Activated CD8-positive, alpha-beta memory T cell treated with anti-CD3 and anti-CD28 coated beads for 36 hours (primary cell): ENCODE measurements around the gene LETM1. TPM values are rescaled to one million over a fixed set of nuclear protein-coding genes. Genes with fewer than 3 reads are reported as not detected.

Experiments used
- CTCF ChIA-PET: fragments of 350-600 bp; sonication (Branson Sonifier 250); formaldehyde crosslinking; loops from one replicate; lab custom pipeline; 2021; ENCODE audit warnings: antibody characterized with exemption; lab: Charles Lee
- POLR2A ChIA-PET: fragments of 350-600 bp; sonication (Branson Sonifier 250); formaldehyde crosslinking; loops from one replicate; lab custom pipeline; 2021; ENCODE audit warnings: antibody characterized with exemption; lab: Charles Lee
- total RNA-seq, 2 experiments: library from RNA; stranded (reverse); gene quantifications; one replicate each; pipeline ENCODE4 v1.2.3, GENCODE V29; 2021

LETM1 gene
- total RNA-seq, 2 experiments from 2014 or later: 88.8 to 94.7 TPM

DNA sequence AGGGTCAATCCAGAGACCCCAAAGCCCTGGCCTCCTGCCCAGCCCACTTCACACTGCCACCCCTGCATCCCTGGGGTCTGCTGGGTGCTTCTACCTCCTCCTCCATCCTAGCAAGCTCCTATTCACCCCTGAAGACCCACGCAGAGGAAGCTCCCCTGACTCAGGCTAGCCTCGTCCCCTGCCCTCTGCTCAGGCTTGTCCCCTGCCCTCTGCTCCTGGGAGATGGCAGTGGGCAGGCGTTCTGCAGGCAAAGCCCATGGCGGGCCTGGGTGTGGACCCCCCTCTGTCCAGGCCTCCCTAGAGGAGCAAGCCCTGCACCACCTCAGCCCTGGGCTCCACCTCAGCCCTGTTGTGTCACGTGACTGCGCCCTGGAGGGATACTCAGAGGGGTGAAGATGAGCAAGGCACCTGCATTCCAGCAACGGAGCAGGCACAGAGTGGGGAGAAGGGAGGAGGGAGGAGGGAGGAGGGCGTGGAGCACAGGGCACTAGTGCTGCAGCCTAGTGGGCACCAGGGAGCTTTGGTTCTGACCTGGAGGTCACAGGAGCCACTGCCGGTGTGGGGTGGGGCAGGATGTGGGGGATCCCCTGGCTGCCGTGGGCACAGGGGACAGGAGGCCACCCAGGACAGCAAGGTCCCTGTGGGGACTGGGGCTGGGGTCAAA is 90.4 kb downstream of the LETM1 start:
- POLR2A ChIA-PET: no interaction called here
- CTCF ChIA-PET: interaction anchor here (2.0 kb wide), 1 partner anchor 44 kb away, joined by 5 read pairs; no protein-coding TSS in a partner anchor

DNA sequence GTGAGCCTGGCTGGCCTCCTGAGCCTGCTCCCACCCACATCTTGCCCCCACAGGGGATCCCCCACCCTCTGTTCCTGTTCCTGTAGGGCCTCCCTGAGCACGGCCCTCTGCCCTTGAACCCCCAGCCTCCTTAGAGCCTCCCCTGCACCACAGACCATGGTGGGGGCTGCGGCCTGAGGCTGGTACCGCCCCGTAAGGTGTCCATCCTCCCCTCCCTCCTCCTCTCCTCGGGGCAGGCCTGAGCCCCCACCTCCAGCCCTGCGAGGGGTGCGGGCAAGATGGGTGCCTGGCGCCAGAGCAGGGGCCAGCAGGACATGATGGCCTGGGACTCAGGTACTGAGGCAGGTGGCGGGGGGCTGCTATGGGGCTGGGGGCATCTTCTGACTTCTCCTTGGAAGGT is 91.3 kb downstream of the LETM1 start:
- CTCF ChIA-PET: no interaction called here
- POLR2A ChIA-PET: no interaction called here

DNA sequence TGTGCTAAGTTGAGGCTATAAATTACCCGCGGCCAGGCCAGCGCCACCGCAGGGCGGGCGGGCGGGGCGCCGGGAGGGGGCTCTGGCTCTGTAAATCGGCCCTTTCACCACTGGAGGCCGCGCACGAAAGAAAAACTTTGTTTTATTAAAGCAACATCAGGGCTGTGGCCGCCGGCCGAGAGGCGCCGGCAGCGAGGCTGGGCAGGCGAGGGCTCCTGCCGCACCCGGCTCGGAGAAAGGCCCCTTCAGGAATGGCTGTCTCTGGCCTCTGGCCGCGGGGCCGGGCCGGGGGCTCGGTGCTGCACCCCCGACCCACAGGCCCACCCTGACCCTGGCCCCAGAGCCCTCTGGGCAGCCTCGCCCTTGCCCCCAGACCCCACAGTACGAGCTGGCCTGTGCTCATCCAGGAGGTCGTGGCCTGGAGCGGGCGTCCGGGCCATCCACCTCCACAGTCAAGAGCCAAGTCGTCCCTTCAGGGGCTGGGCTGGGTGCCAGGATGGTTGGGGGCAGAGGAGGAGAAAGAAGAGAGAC is 92.3 kb downstream of the LETM1 start:
- ChIA-PET POLR2A (no interaction called here), CTCF (no interaction called here)

- POLR2A ChIA-PET: no interaction called here
- CTCF ChIA-PET: no interaction called here
Observed at GRCh38 chr4:1763070-1763549, 92.8 kb downstream of the LETM1 start.

DNA sequence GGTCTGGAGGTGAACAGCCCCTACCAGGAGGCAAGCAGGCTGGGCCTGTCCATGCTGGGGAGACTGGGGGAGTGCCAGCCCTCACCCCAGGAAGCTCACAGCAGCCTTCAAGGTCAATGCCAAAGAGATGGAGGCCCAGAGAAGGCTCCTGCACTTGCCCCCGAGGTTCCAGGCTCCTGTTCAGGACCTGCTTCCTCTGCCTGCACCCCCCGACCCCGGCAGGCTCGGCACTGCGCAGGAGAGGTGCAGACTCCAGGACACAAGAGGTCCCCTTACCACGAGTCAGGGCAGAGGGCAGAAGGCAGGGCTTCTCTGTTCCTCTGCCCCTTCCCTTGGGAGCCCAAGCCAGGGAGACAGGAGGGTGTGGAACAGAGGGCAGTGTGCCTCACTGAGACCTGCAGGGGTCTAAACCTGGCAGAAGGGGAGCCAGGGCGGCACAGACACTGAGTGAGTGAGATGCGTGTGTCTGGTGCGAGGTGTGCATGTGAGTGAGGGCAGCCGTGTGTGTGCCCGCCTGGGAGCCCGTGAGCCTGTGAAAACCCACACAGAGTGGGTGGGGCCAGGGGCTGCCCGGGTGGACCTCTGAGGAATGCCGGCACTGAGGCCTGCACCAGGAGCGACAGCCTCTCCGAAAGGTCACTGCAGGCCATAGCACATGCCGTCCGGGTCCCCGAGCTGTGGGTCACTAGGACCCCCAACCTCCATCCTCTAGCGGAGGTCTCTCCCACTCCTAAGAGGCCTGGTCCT is 93.5 kb downstream of the LETM1 start:
- ChIA-PET CTCF (interaction anchor here (1.0 kb wide), 1 partner anchor 11 kb away, joined by 3 read pairs; no protein-coding TSS in a partner anchor), POLR2A (no interaction called here)

Other genes with a start within 250 kb of the LETM1 start
- 1 to 10 TPM in 1 of 2 experiments, under 1 TPM in 1; 0.94 to 2.8 TPM for gene FAM53A, start 171.8 kb downstream of the LETM1 start, total RNA-seq
- gene SLBP, start 143.8 kb downstream of the LETM1 start, total RNA-seq: 100 to 1,000 TPM; 181 to 182 TPM
- 10 to 100 TPM; 24.8 to 25.6 TPM for gene TMEM129, start 134.8 kb downstream of the LETM1 start, total RNA-seq
- gene TACC3, start 134.6 kb downstream of the LETM1 start, total RNA-seq: 100 to 1,000 TPM; 139 to 144 TPM
- under 1 TPM in 1 of 2 experiments, not detected in 1; 0.08 TPM for gene FGFR3, start 62.9 kb downstream of the LETM1 start, total RNA-seq
- gene NSD2, start 15.2 kb upstream of the LETM1 start, total RNA-seq: 100 to 1,000 TPM; 166 to 177 TPM
- gene NELFA, start 152.8 kb upstream of the LETM1 start, total RNA-seq: 10 to 100 TPM; 43.4 to 50.5 TPM
- gene NAT8L, start 203.2 kb upstream of the LETM1 start, total RNA-seq: under 1 TPM; 0.59 to 0.65 TPM